GM06990 (cell line): ENCODE measurements around the gene WEE1.

ENCODE experiments used
- DNase-seq: peaks from one replicate; pipeline ENCODE4 v3.0.0-alpha.2; 2011; ENCODE audit not compliant: insufficient read length; ENCODE audit errors: extremely low read depth
- H3K27me3 ChIP-seq: replicated peaks from 2 replicates; pipeline ENCODE4 v1.6.0; 2011; ENCODE audit warnings: low read length; ENCODE audit not compliant: control insufficient read depth, insufficient read depth
- H3K36me3 ChIP-seq: 2 replicates; pipeline ENCODE4 v1.5.1; 2011; ENCODE audit warnings: low read length; ENCODE audit not compliant: control insufficient read depth, insufficient read depth
- H3K4me3 ChIP-seq: replicated peaks from 2 replicates; pipeline ENCODE4 v1.5.1; 2011; ENCODE audit warnings: low read depth, mild to moderate bottlenecking, control low read depth, low read length
- CTCF ChIP-seq: IDR thresholded peaks from 2 replicates; pipeline ENCODE4 v1.5.1; 2011; ENCODE audit warnings: low read length, control low read depth, mild to moderate bottlenecking, inconsistent platforms; ENCODE audit not compliant: insufficient read depth, poor library complexity, severe bottlenecking

Gene WEE1

DNA sequence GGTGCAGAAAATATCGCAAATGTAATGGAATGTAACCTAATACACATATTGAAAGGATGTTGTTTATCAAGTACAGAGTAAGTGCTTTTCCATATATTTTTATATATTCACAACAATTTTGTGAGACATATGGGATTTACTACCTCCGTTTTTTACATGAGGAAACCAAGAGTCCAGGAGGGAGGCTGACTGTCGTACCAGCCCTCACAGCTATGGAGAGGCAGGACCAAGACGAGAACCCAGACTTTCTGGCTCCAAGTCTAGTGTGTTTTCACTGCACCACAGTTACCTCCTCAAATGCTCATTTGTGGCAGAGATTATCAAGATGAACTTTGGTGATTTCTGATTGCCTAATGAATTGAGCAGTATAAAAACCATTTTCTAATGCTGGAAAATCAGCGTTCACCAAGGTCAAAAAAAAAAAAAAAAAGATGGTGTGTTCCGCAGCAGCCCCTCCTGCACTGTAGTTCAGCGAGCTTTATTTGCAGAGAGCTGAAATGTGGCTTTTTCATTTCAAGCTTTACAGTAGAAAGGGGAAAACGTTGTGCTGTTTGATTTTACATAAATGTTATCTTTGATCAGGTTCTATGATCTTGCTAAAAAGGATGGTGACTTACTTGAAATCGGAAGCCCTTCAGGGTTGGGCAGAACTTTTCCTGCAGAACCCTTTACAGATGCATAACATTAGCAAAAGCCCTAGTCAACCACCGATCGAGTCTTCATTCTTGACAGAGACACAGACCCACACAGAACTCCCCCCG lies 44.7 kb upstream of the WEE1 start:
- peaks cover 2% of the 10 kb centered on the region for H3K36me3 ChIP-seq
- no peaks in the 10 kb centered on the region for H3K27me3 ChIP-seq
- no peak overlapping the region for H3K4me3 ChIP-seq
- no peak for TF ChIP-seq CTCF
- DNase-seq = no peak

DNA sequence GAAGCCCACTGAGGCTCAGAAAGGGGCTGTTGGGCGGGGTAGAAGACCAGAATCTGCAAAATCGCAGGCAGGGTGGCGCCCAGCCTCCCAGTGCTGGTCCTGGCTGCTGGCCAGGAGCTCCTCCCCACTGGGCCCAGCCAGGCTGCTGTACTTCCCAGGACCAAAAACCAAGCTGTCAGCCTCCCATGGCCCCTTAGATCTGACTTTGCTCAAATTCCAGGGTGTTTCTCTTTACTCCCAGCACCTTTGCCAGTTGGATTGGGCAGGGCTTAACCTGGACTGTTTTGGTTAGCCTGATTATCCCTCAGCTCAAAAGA lies 44.2 kb upstream of the WEE1 start:
- Histone ChIP-seq H3K27me3 (no peaks in the 10 kb centered on the region), H3K4me3 (no peak overlapping the region), H3K36me3 (peaks cover 2% of the 10 kb centered on the region)
- no peak for DNase-seq
- no peak for TF ChIP-seq CTCF

DNA sequence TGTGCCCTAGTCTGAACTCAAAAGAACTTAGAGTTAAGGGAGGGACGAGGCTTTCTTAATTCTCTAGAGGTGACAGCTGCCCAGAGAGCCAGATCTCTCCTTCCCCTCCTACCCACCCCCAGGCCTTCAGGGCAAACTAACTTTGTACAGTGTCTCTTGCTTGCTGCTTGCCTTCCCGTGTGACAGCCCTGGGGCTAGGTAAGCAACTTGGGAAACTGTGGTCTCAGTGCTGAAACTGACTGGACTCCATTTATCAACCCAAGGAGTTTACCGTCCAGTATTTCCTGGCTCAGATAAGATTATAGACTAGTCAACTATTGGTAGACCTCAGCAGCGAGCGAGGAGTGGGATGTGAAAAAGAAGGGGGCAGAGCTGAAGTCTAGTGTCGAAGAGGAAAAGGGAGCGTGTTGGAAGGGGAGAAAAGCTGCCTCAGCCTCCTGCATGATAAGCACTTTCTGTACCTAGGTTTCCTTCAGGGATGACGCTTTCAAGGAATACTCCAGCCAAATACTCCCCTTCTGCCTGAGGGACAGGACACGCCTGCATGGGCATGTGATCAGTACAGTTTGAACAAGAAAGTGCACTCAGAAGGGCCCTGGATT lies 43.3 kb upstream of the WEE1 start:
- Histone ChIP-seq H3K36me3 (peaks cover 2% of the 10 kb centered on the region), H3K4me3 (no peak overlapping the region), H3K27me3 (no peaks in the 10 kb centered on the region)
- no peak for TF ChIP-seq CTCF
- DNase-seq = no peak

GRCh38 chr11:9530901-9531625 lies 42.4 kb upstream of the WEE1 start:
- Histone ChIP-seq H3K27me3 (no peaks in the 10 kb centered on the region), H3K36me3 (no peaks in the 10 kb centered on the region), H3K4me3 (no peak overlapping the region)
- TF ChIP-seq CTCF = peak; percentile 5
- no peak for DNase-seq

GRCh38 chr11:9533058-9533457 lies 40.4 kb upstream of the WEE1 start:
- Histone ChIP-seq H3K4me3 (no peak overlapping the region), H3K27me3 (no peaks in the 10 kb centered on the region), H3K36me3 (no peaks in the 10 kb centered on the region)
- TF ChIP-seq CTCF = no peak
- no peak for DNase-seq
